DND-41 (cell line): ENCODE data around the gene CKLF.
A peak's percentile ranks its signal among the peaks of the same experiment; 100 is the strongest.

Source experiments
- ATAC-seq: fragments of 200-7000 bp; cut with Tn5 transposase; 3 replicates; pipeline ENCODE4 v1.9.1; 2021; ENCODE audit warnings: low read depth; ENCODE audit not compliant: insufficient read depth
- DNase-seq: peaks from one replicate; pipeline ENCODE4 v3.0.0-alpha.2; 2020
- H2AFZ ChIP-seq: 2 replicates; pipeline ENCODE4 v1.6.0; 2012; ENCODE audit warnings: low read depth, low read length
- H3K27ac ChIP-seq: 2 replicates; pipeline ENCODE4 v1.5.1; 2012; ENCODE audit warnings: low read length, inconsistent platforms
- H3K27me3 ChIP-seq: fragments of 200-600 bp; sonication (generic); 2 replicates; pipeline ENCODE4 v1.6.0; 2012; ENCODE audit warnings: low read length, mild to moderate bottlenecking, inconsistent platforms; ENCODE audit not compliant: insufficient read depth, poor library complexity
- H3K36me3 ChIP-seq: 2 replicates; pipeline ENCODE4 v1.5.1; 2012; ENCODE audit warnings: low read length, inconsistent platforms; ENCODE audit not compliant: insufficient read depth
- H3K4me1 ChIP-seq: 2 replicates; pipeline ENCODE4 v1.5.1; 2012; ENCODE audit warnings: mild to moderate bottlenecking, low read length; ENCODE audit not compliant: insufficient read depth
- H3K4me2 ChIP-seq: 2 replicates; pipeline ENCODE4 v1.6.0; 2012; ENCODE audit warnings: mild to moderate bottlenecking, moderate library complexity, low read length, inconsistent platforms; ENCODE audit not compliant: insufficient read depth
- H3K4me3 ChIP-seq, 2 experiments: fragments of 200-600 bp in 1 of 2; shearing (Covaris generic) in 1 of 2; 2 replicates each; pipeline ENCODE4 v1.5.1; 2012 to 2016; ENCODE audit warnings: inconsistent platforms in 2 of 2, low read length in 2 of 2, mild to moderate bottlenecking in 2 of 2, low read depth in 1 of 2, moderate library complexity in 1 of 2
- H3K79me2 ChIP-seq: 2 replicates; pipeline ENCODE4 v1.6.0; 2012; ENCODE audit warnings: low read length, inconsistent platforms; ENCODE audit not compliant: insufficient read depth
- H3K9ac ChIP-seq: 2 replicates; pipeline ENCODE4 v1.6.0; 2012; ENCODE audit warnings: low read depth, mild to moderate bottlenecking, inconsistent platforms, low read length, moderate library complexity
- H3K9me3 ChIP-seq: 2 replicates; pipeline ENCODE4 v1.5.1; 2012; ENCODE audit warnings: low read length, moderate library complexity, mild to moderate bottlenecking, inconsistent platforms; ENCODE audit not compliant: insufficient read depth, severe bottlenecking
- H4K20me1 ChIP-seq: 2 replicates; pipeline ENCODE4 v1.6.0; 2012; ENCODE audit warnings: low read length; ENCODE audit not compliant: insufficient read depth
- EZH2 ChIP-seq: IDR thresholded peaks from 3 replicates; pipeline ENCODE4 v1.6.1; 2012; ENCODE audit warnings: borderline replicate concordance, low read depth, mild to moderate bottlenecking, moderate library complexity, low read length, inconsistent platforms; ENCODE audit not compliant: severe bottlenecking
- TF ChIP-seq, protein P1 (sequence below): IDR thresholded peaks from 2 replicates; pipeline ENCODE4 v1.5.1; 2012; ENCODE audit warnings: borderline replicate concordance, low read length, moderate library complexity, mild to moderate bottlenecking; ENCODE audit not compliant: poor library complexity, severe bottlenecking; ENCODE audit errors: extremely low read depth

CKLF gene

GRCh38 chr16:66521252-66521713 lies 31.1 kb upstream of the CKLF start:
- no peaks in the 10 kb centered on the region for H4K20me1 ChIP-seq
- H3K27me3 ChIP-seq, result no peaks in the 10 kb centered on the region
- no peaks in the 10 kb centered on the region for H3K9me3 ChIP-seq
- DNase-seq, result no peak
- TF ChIP-seq, protein P1, sequence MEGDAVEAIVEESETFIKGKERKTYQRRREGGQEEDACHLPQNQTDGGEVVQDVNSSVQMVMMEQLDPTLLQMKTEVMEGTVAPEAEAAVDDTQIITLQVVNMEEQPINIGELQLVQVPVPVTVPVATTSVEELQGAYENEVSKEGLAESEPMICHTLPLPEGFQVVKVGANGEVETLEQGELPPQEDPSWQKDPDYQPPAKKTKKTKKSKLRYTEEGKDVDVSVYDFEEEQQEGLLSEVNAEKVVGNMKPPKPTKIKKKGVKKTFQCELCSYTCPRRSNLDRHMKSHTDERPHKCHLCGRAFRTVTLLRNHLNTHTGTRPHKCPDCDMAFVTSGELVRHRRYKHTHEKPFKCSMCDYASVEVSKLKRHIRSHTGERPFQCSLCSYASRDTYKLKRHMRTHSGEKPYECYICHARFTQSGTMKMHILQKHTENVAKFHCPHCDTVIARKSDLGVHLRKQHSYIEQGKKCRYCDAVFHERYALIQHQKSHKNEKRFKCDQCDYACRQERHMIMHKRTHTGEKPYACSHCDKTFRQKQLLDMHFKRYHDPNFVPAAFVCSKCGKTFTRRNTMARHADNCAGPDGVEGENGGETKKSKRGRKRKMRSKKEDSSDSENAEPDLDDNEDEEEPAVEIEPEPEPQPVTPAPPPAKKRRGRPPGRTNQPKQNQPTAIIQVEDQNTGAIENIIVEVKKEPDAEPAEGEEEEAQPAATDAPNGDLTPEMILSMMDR, result no peak
- TF ChIP-seq EZH2, result no peak
- no peak overlapping the region for H2AFZ ChIP-seq
- H3K36me3 ChIP-seq, result peaks cover 5% of the 10 kb centered on the region; the same call in 1 of the 2 replicates
- no peak for ATAC-seq
- peak overlapping the region in 1 of 2 experiments; percentile 4; a peak in 1 of 4 replicates for H3K4me3 ChIP-seq
- H3K27ac ChIP-seq, result peak overlapping the region; percentile 99
- H3K79me2 ChIP-seq, result peaks cover 2% of the 10 kb centered on the region; the same call in 1 of the 2 replicates
- H3K4me2 ChIP-seq, result peak overlapping the region; percentile 21
- peak overlapping the region; percentile 53 for H3K9ac ChIP-seq
- peaks cover 76% of the 10 kb centered on the region for H3K4me1 ChIP-seq

DNA sequence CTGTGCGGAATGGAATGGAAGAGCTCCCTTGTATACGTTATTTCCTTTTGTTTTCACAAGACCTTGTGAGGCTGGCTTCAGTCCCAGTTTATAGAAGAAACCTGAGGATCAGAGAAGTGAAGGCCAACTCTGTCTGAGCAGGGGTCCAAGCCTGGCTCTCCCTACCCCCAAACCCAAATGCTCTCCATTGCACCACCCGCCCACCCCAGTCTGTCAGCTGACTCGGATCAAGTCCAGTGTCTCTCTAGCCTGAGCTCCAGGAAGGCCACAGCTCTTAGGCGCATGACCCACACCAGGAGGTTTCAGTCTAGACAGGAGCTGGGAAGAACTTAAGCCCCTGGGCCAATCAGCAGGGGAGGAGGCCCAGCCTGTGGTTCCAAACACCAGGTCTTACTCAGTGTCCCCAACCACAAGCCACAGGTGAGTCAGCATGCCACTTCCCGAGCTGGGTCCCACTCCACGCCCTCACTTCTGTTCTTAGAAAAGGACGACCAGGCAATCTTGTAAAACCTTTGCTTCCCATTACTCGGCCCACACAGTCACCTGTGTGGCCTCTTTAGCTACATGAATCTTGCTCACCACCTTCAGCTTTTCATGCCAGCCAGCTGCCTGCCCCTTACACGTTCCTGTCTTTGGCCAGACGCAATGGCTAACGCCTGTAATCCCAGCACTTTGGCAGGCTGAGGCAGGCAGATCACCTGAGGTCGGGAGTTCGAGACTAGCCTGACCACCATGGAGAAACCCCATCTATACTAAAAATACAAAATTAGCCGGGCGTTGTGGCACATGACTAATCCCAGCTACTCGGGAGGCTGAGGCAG lies 30.2 kb upstream of the CKLF start:
- Histone ChIP-seq H3K4me1 (peaks cover 67% of the 10 kb centered on the region), H4K20me1 (no peaks in the 10 kb centered on the region), H3K9ac (peak overlapping the region; percentile 53), H3K27ac (peak overlapping the region; percentile 99), H3K27me3 (no peaks in the 10 kb centered on the region), H3K36me3 (no peaks in the 10 kb centered on the region), H3K4me3 (peak overlapping the region in 1 of 2 experiments; percentile 4; a peak in 1 of 4 replicates), H2AFZ (no peak overlapping the region), H3K9me3 (no peaks in the 10 kb centered on the region), H3K79me2 (peaks cover 2% of the 10 kb centered on the region; the same call in 1 of the 2 replicates), H3K4me2 (peak overlapping the region; percentile 45)
- ATAC-seq (peak; percentile 77), DNase-seq (peak; percentile 91)
- TF ChIP-seq, protein P1, result no peak
- no peak for TF ChIP-seq EZH2

DNA sequence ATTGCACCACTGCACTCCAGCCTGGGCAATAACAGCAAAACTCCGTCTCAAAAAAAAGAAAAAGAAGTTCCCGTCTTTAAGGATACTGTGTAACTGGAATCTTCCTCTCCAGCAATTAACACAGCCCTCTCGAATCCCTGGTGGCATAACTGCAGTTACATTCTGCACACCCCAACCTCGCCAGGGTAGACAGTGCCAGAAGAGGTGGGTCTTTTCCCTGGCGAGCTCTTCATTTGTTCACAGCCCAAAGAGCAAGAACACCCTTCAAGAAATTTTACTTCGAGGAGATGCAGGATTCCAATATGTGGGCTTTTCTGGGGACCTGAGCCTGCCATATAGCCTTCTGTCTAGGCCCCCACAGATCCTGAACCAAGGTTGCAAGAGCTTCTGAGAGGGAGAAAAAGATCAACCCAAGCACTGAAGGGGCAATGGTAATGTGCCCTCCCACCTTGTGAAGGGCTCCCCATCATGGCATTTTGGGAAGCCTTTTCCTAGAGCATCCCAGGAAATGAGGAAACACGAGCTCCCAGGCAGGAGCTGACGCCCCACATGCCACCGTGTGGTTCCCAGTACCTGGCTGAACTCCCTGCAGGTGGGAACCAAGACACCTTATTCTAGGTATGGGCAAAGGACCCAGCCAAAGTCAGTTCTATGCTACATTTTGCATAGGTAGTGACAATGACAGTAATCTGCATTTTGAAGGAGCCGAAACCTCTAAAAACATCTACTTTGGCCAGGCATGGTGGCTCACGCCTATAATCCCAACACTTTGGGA lies 29.4 kb upstream of the CKLF start:
- no peaks in the 10 kb centered on the region for H3K27me3 ChIP-seq
- H3K4me3 ChIP-seq, result peak overlapping the region in 1 of 2 experiments; percentile 31; a peak in 1 of 4 replicates
- ATAC-seq, result no peak
- H2AFZ ChIP-seq, result no peak overlapping the region
- no peak for TF ChIP-seq EZH2
- TF ChIP-seq, protein P1, result no peak
- DNase-seq, result no peak
- H4K20me1 ChIP-seq, result no peaks in the 10 kb centered on the region
- peak overlapping the region; percentile 99 for H3K27ac ChIP-seq
- peaks cover 2% of the 10 kb centered on the region; the same call in 1 of the 2 replicates for H3K79me2 ChIP-seq
- no peaks in the 10 kb centered on the region for H3K9me3 ChIP-seq
- H3K4me2 ChIP-seq, result peak overlapping the region; percentile 45
- H3K4me1 ChIP-seq, result peaks cover 66% of the 10 kb centered on the region
- H3K36me3 ChIP-seq, result peaks cover 3% of the 10 kb centered on the region; the same call in 1 of the 2 replicates
- H3K9ac ChIP-seq, result peak overlapping the region; percentile 53
